ENCODE results near the gene KISS1.
"Not testable (repeated sequence)": the region's sequence is repeated elsewhere in the genome, so short reads cannot be mapped to it uniquely, and the experiment has no call there.

DNA sequence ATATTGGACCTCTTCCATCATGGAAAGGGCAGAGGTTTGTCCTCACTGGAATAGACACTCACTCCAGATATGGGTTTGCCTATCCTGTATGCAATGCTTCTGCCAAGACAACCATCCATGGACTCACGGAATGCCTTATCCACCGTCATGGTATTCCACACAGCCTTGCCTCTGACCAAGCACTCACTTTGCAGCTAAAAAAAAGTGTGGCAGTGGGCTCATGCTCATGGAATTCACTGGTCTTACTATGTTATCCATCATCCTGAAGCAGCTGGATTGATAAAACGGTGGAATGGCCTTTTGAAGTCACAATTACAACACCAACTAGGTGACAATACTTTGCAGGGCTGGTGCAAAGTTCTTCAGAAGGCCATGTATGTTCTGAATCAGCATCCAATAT, 43.1 kb upstream of the KISS1 start:
- not testable (repeated sequence) for TF ChIP-seq CHD1 (IDR thresholded peaks at IDR 0.05; ENCODE audit: low read depth, low read length); POLR2A (IDR thresholded peaks at IDR 0.05; ENCODE audit: low read depth, low read length); SMC3 (IDR thresholded peaks at IDR 0.05; ENCODE audit: low read depth, low read length); CEBPB (IDR thresholded peaks at IDR 0.05; ENCODE audit: low read depth, low read length); MAZ (IDR thresholded peaks at IDR 0.05; ENCODE audit: borderline replicate concordance, low read depth, low read length); NFE2L2 (IDR thresholded peaks at IDR 0.05; ENCODE audit: low read depth, low read length); RAD21 (IDR thresholded peaks at IDR 0.05; ENCODE audit: low read length)
- TF ChIP-seq, protein P1, sequence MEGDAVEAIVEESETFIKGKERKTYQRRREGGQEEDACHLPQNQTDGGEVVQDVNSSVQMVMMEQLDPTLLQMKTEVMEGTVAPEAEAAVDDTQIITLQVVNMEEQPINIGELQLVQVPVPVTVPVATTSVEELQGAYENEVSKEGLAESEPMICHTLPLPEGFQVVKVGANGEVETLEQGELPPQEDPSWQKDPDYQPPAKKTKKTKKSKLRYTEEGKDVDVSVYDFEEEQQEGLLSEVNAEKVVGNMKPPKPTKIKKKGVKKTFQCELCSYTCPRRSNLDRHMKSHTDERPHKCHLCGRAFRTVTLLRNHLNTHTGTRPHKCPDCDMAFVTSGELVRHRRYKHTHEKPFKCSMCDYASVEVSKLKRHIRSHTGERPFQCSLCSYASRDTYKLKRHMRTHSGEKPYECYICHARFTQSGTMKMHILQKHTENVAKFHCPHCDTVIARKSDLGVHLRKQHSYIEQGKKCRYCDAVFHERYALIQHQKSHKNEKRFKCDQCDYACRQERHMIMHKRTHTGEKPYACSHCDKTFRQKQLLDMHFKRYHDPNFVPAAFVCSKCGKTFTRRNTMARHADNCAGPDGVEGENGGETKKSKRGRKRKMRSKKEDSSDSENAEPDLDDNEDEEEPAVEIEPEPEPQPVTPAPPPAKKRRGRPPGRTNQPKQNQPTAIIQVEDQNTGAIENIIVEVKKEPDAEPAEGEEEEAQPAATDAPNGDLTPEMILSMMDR (conservative IDR thresholded peaks at IDR 0.05; ENCODE audit: low read depth, low read length): not testable (repeated sequence)

Measured in IMR-90 (cell line).